Stimulated activated CD4-positive, alpha-beta T cell treated with anti-CD3 and anti-CD28 coated beads, Interleukin-1b, Interleukin-23, amount 100 ng/mL, for 4 hours (primary cell): Measurements from ENCODE around the gene PSAT1.

ENCODE experiments used
- DNase-seq, 2 donors: peaks; one replicate each; pipeline ENCODE4 v3.0.0-alpha.2; 2020; ENCODE audit warnings: low read depth in 2 of 2

The PSAT1 gene

DNA sequence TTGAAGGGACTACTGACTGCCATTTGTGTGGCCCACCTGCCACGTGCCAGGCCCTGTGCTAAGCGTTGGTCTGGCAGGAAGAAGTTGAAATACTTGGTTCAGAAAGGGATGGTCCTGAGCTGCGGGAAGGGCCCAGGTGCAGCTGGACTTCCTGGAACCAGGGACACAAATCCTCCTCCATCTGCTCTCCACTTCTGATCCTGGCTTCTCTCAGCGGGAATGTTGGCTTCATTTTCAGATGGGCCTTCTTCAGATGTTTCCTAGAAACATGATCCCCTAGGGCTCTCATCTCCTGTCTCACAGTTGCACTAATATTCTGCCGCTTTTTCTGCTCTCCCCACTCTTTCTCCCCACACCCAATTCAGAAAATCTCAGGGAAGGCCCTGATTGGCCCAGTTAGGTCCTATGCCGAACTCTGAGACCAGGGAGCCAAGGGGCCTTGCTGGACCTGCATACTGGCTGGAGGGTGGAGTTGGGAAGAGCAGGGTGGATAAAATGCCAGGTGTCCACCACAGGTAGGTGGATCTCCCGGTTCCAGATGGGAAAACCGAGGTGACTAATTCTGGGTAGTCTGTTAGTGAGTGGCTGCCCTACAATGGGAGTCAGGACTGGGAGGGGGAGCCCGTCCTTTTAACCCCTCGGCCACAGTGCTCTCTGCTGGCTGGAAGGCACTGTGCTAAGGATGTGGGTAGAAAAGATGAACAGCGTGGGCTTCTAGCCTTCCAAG lies 19.4 kb downstream of the PSAT1 start:
- DNase-seq: no peak

DNA sequence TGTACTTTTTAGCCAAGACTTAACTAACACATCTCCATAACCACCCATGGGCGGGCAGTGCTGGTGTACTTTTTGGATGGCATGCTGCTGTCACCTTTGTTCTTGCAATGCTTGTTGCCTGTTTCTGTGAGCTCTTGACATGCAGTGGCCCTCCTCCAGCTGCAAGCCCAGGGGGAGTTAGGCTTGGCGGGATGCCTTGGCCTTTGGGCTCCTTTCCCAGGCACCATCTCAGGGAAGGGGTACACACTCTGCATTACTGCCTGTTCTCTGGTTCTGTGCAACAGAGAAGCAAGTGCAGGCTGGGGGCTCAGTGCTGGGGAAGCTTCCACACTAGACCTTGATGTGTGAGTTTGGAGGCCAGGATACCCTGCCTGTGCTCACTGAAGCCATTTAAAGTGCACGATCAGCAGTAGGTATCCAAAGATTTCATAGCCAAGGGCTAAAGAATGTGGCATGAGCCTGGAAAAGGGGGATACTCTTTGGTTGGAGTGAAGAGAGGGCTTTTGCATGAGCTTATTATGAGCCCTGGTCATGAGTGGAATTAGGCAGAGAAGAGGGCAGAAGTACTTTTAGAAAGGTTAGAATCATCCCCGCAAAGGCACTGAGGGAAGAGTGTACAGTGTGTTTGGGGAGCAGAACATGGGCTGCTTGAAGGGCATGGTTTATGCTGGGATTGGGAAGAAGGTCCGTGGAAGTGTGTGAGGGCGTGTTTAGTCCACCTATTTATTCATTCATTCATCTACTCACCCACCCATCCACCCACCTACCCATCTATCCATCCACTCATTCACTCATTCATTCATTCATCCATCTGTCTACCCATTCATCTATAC lies 22.5 kb downstream of the PSAT1 start:
- DNase-seq: no peak

DNA sequence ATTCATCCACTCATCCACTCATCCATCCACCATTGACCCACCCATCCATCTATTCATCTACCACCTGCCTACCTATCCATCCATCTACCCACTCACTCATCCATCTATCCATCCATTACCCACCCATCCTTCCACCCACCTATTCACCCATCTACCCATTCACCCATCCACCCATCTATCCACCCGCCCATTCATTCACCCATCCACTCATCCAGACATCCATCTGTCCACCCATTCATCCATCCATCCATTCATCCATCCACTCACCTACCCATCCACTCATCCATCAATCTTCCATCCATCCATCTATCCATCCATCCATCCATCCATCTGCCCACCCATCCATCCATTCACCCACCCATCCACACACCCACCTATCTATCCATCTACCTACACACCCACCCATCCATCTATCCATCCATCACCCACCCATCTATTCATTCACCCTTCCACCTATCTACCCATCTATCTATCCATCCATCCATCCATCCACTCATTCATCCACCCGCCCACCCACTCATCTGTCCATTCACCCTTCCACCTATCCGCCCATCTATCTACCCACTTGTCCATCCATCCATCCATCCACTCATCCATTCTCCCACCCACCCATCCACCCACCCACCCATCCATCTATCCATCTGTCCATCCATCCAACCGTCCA lies 23.2 kb downstream of the PSAT1 start:
- no peak for DNase-seq

DNA sequence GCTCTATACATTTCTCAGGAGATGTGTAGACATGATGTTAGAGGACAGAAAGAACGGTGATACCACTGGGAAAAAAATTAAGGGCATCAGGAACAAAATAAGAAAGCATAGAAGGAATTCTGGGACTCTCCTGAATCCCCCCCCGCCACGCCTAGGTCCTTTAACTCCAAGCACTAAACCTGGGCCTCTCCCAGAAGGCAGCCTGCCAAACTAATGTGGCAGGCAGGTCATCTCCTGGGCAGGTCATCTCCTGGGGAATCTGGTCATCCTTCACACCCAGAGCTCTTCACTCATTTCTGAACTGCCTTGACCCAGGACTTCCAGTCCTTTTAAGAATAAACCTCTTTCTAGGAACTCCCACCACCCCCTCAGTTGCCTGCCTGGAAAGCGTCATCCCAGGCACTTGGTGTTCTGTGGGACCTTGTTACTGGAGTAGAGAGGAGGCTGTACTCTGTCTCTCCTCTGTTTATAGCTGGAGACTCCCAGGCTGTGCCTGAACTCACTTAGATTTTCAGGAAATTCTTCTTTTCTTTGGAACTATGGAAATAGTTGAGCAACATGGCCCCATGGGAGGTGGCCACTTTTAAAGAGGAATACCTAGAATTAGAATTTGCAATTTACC lies 24.1 kb downstream of the PSAT1 start:
- no peak for DNase-seq

DNA sequence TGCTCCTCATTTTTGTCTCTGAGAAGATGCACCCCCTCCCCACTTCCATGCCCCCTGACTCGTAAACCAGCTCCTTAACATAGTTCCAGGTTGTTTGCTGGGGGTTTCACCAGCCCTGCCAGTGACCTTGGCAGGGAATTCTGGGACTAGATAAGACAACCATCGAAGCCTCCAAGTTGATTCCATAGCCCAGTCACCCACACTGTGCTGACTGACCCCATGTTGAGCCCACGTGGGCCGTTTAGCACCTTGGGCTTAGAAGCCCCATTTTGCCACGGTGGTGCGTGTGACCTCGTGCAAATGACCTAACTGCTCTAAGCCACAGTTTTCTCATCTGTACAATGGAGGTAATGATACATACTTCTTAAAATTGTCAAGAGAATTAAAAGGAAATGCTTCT lies 24.6 kb downstream of the PSAT1 start:
- no peak for DNase-seq

DNA sequence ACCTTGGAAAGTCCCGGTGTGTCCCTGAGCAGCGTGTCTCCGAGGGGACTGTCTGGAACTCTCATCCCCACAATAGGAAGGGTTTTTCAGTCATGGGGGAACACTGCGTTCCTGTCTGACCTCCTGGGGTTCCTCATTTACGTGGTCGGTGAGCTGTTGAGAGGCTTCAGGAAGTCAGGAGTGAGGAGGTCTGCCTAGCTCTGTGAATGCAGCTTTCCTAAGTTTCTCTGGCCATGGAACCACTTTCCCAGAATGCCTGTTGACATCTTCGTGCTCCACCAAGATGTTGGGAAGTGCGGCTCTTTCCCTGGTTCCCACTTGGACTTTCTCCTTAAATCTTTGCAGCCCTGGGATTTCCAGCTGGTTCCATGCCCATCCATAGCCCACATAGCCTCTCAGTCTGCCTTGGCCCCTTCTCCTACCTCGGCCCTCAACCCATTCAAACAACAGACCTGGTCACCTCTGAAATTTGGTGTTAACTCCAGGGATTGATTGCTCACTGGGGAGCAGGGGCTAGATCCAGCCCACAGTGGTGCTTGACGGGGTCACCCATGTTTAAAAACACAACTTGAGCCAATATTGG lies 27.2 kb downstream of the PSAT1 start:
- DNase-seq: no peak

DNA sequence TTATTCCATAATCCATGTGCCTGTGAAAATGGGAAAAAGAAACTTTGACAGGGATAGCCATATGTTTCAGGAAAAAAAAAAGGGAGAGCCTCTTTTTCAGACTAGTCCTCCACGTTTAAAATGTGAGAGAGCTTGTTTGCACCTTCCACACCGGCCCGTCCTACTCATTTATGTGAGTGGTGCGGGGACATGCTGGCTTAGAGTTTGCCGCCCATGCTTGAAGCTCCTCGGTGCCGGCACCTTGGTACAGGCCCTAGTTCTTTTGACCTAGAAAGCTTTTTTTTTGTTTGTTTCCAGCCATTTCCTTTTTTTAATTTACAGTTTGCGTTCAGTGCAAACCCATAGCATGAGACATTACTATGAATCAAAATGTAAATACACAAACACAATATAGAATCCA lies 27.8 kb downstream of the PSAT1 start:
- no peak for DNase-seq

DNA sequence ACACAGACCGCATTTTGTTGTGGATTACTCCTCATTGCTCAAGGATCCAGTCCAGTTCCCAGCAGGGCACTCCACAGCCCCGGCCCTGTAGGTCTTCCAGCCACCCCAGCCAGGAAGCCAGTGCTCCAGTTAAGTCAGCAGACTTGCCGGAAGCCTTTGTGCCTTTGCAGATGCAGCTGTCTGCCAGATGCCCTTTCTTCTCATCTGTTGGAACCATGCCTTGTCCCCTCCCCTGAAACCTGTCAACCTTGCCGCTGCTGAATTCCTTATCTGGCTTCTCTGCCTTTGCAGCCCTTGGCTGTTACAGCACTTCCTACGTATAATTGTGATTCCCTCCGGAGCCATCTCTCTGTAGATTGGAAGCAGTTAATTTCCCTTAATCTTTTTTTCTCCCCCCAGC lies 28.4 kb downstream of the PSAT1 start:
- DNase-seq: no peak

DNA sequence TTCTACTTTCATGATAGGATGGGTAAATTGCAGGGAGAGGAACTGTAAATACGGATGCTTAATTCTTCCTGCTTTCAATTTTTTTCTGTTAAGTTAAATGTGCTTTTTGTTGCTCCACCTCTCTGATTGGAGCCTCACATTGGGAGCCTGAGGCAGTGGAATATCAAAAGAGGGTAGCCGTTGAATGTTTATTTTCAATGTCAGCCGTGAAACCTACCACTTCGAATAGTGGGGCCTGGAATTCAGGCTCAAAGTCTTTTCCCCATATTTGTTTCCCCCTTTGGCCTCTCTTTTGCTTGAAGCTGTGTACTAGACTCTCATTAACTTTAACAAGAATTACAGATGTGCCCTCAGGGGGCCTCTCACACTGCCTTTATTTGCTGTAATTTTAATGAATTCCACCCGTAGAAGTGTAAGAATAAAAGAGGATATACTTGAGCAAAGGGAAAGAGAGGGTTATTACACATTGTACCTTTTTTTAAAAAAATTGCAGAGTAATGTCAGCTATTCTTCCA lies 29.0 kb downstream of the PSAT1 start:
- no peak for DNase-seq

DNA sequence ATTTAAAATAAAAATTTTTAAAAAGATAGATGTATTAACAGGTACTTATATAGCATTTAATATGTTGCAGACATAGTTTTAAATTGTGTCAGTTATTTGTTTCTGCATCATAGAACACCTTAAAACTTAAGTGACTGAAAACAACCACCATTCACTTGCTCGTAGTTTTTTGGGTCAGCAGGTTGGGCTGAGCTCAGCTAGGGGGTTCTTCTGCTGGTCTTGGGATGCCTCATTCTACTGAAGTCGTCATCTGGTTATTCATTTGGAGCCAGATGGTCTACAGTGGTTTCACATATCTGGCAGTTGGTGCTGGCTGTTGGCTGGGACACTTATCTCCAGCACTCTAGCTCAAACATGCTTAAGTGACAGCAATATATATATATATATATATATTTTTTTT lies 29.6 kb downstream of the PSAT1 start:
- no peak for DNase-seq

DNA sequence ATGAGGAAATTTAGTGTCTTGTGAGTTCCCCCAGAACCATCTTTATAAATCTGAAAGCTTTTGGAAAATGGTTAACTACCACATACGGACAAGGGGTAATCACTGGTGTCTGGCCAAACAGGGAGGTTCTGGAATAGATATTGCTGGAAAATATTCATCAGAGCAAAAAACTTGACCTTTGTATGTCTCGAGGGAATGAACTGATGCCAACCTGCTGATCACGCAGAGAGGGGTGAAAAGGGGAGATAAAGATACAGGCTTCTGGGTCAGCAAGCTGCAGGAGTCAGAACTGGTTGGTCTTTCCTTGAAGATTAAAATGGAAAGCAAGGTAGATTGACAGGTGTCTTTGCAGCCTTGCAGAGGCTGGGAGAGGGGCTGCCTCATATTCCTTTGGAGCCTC lies 35.5 kb downstream of the PSAT1 start:
- no peak for DNase-seq

DNA sequence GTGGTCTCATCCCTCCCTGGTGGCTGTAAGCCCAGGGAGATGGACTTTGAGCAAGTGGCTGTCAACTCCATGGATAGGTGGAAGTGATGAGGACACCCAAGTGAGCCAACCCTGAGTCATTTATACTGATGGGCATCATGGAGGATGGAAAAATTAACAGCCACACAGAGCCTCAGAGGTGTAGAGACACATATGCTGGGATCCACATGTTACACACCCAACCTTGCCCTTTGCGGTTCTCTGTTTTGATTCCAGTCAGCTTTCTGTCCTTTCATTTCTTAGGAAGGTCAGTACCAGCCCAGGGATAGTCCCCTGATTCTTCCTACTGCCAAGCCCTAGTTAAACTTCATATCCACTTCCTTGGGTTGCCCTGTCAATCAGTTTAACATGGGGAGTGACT lies 51.9 kb downstream of the PSAT1 start:
- DNase-seq: no peak

DNA sequence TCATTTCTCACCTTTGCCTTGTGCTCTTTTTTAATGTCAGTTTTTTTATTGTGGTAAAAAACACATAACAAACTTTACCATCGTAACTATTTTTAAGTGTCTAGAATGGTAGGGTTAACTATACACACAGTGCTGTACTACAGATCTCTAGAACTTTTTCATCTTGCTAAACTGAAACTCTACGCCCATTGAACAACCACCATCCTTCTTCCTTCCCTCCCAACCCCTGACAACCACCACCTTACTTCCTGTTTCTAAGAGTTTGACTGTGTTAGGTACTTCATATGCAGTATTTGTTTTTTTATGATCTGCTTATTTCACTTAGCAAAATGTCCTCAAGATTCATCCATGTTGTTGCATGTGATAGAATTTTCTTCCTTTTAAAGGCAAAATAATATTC lies 54.9 kb downstream of the PSAT1 start:
- DNase-seq: no peak

DNA sequence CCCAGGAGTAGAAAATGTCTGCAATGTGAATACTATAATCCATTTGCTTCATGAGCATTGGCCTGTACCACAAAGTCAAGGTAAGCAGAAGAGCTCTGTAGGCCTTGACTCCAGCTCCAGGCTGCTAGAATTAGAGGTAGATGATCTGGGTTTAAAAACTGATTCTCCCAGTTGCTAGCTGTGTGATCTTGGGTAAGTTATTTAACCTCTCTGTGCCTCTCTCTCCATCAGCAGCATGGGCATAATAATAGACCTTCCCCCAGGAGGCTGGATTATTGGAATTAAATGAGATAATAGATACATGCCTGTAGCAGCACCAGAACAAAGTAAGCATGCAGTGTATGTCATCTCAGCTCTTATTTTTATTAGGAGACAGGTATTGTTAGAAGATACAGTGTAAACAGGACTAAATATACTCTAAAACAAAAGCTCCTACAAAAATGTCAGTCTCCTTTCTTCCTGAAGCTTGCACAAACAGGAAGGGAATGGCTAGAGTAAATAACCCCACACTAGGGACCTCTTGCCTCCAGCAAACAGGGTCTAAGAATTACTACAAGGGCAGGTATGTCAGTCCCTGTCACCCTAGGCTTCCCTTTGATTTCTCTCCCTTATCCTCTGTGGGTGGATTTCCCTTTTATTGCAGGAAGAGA lies 57.5 kb downstream of the PSAT1 start:
- no peak for DNase-seq

DNA sequence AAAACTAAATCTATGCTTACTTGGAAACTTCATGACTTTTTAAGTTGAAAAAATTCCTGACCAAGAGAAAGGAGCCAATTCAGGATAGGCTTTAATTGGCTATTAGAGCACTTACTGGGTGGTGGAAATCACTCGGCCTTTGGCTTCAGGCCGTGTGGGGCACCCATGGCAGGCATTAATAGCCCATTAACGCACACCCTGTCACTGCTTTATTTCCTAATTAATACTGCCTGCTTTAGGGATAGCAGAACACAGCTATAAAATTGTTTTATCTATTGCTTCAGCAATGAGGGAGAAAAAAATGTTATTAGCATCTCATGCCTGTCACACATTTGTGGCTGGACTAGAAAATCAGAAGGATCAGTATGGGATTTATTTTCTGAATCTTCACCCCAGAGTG lies 58.1 kb downstream of the PSAT1 start:
- no peak for DNase-seq

DNA sequence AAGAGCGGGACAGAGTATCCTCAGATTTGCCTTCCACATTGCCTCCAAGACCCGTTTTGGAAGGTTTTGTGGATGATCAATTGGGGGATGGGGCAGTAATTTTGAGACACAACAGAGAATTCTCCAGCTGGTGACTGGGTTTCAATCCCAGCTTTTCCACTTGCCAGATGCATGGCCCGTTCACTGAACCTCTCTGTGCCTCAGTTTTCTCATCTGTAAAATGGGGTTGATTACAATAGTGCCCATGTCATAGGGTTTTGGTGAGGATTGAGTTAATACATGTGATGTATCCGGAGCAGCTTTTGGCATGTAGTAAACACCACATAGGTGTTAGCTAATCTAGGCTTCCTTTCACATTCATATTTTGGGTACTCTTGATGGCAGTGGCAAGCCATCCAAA lies 59.7 kb downstream of the PSAT1 start:
- DNase-seq: no peak

DNA sequence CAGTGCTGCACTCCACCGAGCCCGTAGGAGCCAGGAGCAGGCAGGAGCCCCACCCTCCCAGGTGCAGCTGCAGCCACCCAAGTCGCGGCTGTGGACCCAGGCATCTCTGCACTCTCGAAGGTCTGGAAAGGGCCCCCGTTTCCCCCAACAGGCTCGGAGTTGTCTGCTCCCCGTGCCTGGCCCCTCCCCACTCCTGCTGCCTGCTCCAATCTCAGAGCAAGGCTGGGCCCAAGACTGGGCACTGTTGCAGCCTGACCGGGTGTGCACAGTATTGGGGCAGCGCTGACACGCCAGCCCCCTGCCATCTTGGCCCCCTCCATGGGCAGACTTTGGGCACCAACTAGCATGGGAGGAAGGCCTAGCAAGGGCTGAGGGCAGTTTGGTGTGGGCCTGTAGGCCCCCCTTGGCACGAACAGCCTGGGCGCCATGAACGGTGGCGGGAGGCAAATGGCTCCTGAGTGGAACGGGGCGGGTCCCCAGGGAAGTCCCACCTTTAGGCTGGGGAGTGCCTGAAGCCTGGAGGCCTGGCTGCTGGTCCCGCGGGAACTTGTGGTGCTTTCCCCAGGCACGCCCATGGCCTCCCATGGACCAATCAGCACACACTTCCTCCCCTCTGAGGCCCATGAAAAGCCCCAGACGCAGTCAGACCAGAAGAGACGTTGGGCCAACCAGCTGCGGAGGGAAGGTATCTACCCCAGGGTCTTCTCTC lies 60.4 kb downstream of the PSAT1 start:
- DNase-seq: no peak

DNA sequence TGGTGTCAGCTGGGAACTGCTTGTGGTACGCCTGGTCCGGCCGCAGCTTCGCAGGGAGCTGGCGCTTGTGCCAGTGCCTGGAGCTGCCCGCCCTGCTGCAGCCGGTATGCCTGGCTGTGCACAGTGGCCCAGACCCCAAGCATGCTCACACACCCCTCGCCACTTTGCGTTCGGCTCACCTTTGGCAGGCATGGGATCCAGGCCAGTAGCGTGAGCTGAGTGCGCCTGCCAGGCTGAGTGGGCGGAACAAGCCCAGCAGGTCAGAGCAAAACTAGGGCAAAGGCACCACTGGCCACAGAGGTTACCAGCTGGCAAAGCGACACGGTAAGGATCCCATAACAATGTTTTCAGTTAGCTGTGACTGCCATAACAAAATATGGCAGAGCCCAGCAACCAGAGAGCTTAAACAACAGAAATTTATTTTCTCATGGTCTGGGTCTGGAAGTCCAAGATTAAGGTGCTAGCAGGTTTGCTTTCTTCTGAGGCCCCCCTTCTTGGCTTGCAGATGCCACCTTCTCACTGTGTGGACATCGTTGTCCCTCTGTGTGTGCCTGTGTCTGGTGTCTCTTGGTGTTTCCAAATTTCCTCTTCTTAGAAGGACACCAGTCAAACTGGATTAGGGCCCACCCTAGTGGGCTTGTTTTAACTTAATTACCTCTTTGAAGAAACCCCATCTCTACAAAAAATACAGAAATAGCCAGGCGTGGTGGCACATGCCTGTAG lies 61.6 kb downstream of the PSAT1 start:
- DNase-seq: no peak

DNA sequence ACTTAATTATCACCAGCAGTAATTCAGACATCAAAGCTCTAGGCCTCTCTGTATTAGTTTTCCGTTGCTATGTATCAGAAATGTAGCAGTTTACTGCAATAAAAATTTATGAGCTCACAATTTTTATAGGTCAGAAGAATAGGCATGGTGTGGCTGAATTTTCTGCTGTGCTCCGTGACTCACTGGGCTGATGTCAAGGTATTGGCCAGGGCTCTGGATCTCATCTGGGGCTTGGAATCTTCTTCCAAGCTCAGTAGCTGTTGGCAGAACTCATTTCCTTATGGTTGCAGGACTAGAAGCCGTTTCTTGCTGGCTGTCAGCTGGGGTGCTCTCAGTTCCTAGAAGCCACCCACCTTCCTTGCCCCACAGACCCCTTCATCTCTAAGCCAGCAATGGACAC lies 66.3 kb downstream of the PSAT1 start:
- DNase-seq: no peak
